Fibroblast of mammary gland (primary cell): ENCODE data around the gene FBXO41.

ENCODE experiments used
- DNase-seq: peaks from one replicate; pipeline ENCODE4 v3.0.0-alpha.2; 2010; ENCODE audit warnings: low read depth
- H3K4me3 ChIP-seq: 2 replicates; pipeline ENCODE4 v1.5.1; 2011; ENCODE audit warnings: low read depth, mild to moderate bottlenecking, low read length, moderate library complexity; ENCODE audit not compliant: control insufficient read depth
- CTCF ChIP-seq: conservative IDR thresholded peaks from 2 replicates; pipeline ENCODE4 v1.5.1; 2011; ENCODE audit warnings: low read depth, low read length, inconsistent platforms; ENCODE audit not compliant: control insufficient read depth, insufficient read depth

The FBXO41 gene

GRCh38 chr2:73289304-73289703, 5.0 kb upstream of the FBXO41 start:
- no peak overlapping the region for H3K4me3 ChIP-seq
- no peak for DNase-seq
- no peak for TF ChIP-seq CTCF

GRCh38 chr2:73286134-73286655, 1.9 kb upstream of the FBXO41 start:
- TF ChIP-seq CTCF = no peak
- DNase-seq = no peak
- H3K4me3 ChIP-seq = no peak overlapping the region

GRCh38 chr2:73285159-73285739, 971 bp upstream of the FBXO41 start:
- no peak for TF ChIP-seq CTCF
- H3K4me3 ChIP-seq = peak overlapping the region; percentile 61
- DNase-seq = no peak

GRCh38 chr2:73283545-73284295, 558 bp downstream of the FBXO41 start:
- TF ChIP-seq CTCF = no peak
- DNase-seq = no peak
- H3K4me3 ChIP-seq = peak overlapping the region; percentile 61

- no peak for TF ChIP-seq CTCF
- no peak overlapping the region for H3K4me3 ChIP-seq
- no peak for DNase-seq
Measured at GRCh38 chr2:73282924-73283544, 1.2 kb downstream of the FBXO41 start.

- no peak for TF ChIP-seq CTCF
- peak; percentile 46 for DNase-seq
Measured at GRCh38 chr2:73281244-73281643, 3.0 kb downstream of the FBXO41 start.

More at GRCh38 chr2:73281244-73281643, 3.0 kb downstream of the FBXO41 start:
- H3K4me3 ChIP-seq = no peak overlapping the region
